Activated CD4-positive, alpha-beta T cell treated with anti-CD3 and anti-CD28 coated beads, Interleukin-2, amount 10 ng/mL, durations not matched to agents 24 days and 14 days (primary cell): ENCODE measurements around the gene ZBTB7B. TPM values are rescaled to one million over a fixed set of nuclear protein-coding genes. Genes with fewer than 3 reads are reported as not detected.

Experiments used
- total RNA-seq: library from RNA; stranded (reverse); gene quantifications from 2 replicates; pipeline ENCODE4 v1.2.3, GENCODE V29; 2022

ZBTB7B gene
- total RNA-seq, 1 donor from 2014 or later, result 150 TPM

Other genes starting within 250 kb of the ZBTB7B start
- gene KCNN3, start 132.5 kb upstream of the ZBTB7B start, total RNA-seq, result 0.35 and 0.54 TPM in 2 replicates
- gene PMVK, start 66.1 kb upstream of the ZBTB7B start, total RNA-seq, result 47.4 and 47.7 TPM in 2 replicates
- 19.3 and 21.6 TPM in 2 replicates for gene PBXIP1, start 46.7 kb upstream of the ZBTB7B start, total RNA-seq
- gene PYGO2, start 41.0 kb upstream of the ZBTB7B start, total RNA-seq, result 34.4 and 34.8 TPM in 2 replicates
- 50.4 and 60.5 TPM in 2 replicates for gene SHC1, start 32.1 kb upstream of the ZBTB7B start, total RNA-seq
- 179 and 181 TPM in 2 replicates for gene CKS1B, start 28.1 kb upstream of the ZBTB7B start, total RNA-seq
- 69.9 and 71.8 TPM in 2 replicates for gene FLAD1, start 19.5 kb upstream of the ZBTB7B start, total RNA-seq
- gene LENEP, start 9.2 kb upstream of the ZBTB7B start, total RNA-seq, result 0.79 and 1.4 TPM in 2 replicates
- gene DCST2, start 31.0 kb downstream of the ZBTB7B start, total RNA-seq, result 0.16 TPM in 1 of 2 replicates, not detected in the other
- not detected in 2 replicates for gene DCST1, start 31.0 kb downstream of the ZBTB7B start, total RNA-seq
- gene ADAM15, start 48.5 kb downstream of the ZBTB7B start, total RNA-seq, result 79.7 and 84.5 TPM in 2 replicates
- 5.8 and 6.2 TPM in 2 replicates for gene EFNA4, start 60.9 kb downstream of the ZBTB7B start, total RNA-seq
- gene EFNA3, start 76.0 kb downstream of the ZBTB7B start, total RNA-seq, result 3.6 and 4.4 TPM in 2 replicates
- gene EFNA1, start 125.1 kb downstream of the ZBTB7B start, total RNA-seq, result 0.24 TPM in 1 of 2 replicates, not detected in the other
- gene SLC50A1, start 133.1 kb downstream of the ZBTB7B start, total RNA-seq, result 46.2 and 46.3 TPM in 2 replicates
- 34.5 and 37.2 TPM in 2 replicates for gene DPM3, start 137.7 kb downstream of the ZBTB7B start, total RNA-seq
- 244 and 245 TPM in 2 replicates for gene KRTCAP2, start 170.5 kb downstream of the ZBTB7B start, total RNA-seq
- gene TRIM46, start 171.0 kb downstream of the ZBTB7B start, total RNA-seq, result 9.4 and 10.7 TPM in 2 replicates
- gene THBS3, start 205.1 kb downstream of the ZBTB7B start, total RNA-seq, result 10.5 and 10.6 TPM in 2 replicates
- 62.4 and 64.7 TPM in 2 replicates for gene MTX1, start 205.9 kb downstream of the ZBTB7B start, total RNA-seq